ENCODE measurements around the gene ALDH1L2. TPM values are rescaled to one million over a fixed set of nuclear protein-coding genes. Genes with fewer than 3 reads are reported as not detected.
A peak's percentile ranks its signal among the peaks of the same experiment; 100 is the strongest.

Gene ALDH1L2
- total RNA-seq, 1 experiment from 2014 or later: 0.09 TPM

DNA sequence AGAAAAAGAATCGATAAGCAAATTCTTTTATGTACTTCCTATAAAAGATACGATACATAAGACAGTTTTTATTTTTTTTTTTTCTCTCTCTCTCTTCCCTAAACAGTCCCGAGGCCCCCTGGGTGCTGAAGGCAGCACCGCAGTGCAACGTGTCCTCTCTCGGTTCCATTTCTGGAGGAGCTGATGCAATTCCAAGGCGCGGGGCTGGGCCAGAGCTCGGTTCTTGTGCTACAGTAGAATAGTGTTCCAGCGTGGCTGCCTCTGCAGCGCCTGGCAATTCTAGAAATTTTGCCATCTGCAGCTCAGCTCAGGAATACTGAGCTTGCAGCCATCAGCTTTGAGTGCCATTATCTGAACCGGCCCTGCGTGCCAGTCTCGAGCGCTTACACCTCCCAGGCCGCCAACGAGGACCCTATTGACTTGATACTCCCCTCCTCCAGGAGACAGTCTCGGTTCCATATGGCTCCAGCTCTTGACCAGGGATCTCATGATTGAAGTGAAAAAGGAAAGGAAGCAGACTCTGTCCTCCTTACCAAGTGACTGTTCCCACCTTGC is 630 bp downstream of the ALDH1L2 start:
- no peak for DNase-seq (ENCODE audit: low spot score)

- DNase-seq (ENCODE audit: low spot score): no peak
These were observed 1.2 kb downstream of the ALDH1L2 start for GRCh38 chr12:105083031-105083430.

- no peak for DNase-seq (ENCODE audit: low spot score)
These were observed 5.3 kb downstream of the ALDH1L2 start for GRCh38 chr12:105078712-105079570.

DNA sequence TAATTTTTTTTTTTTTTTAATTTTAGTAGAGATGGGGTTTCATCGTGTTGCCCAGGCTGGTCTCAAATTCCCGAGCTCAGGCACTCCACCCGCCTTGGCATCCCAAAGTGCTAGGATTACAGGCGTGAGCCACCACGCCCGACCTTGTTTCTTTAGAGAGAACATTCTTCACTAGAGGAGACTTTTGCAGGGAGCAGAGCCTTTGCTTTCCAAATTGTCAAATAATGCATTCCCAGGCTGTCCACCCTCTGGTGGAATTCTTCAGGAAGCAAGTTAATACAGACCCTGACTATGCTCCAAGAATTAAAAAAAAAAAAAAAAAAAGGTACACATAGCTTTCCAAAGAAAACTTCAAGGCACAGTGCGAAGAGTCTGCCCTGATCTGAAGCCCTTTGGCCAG is 6.8 kb downstream of the ALDH1L2 start:
- no peak for DNase-seq (ENCODE audit: low spot score)

- DNase-seq (ENCODE audit: low spot score): no peak
These were observed 7.3 kb downstream of the ALDH1L2 start for GRCh38 chr12:105076913-105077312.

DNA sequence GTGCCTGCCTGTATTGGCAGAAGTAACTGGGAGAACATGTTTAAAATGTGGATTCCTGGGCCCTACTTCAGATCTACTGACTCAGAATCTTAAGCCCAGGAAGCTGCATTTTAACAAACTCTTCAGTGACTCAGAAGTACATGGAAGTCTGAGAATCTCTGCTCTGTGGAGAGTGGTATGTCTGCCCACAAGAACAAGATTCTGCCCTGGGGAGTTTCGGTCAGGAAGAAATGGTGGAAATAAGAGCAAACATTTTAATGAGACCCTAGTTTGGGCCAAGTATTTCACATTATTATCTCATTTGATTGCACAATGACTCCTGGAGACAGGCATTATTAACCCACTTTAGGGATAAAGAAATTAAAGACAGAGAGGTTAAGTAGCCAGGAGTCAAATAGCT is 8.2 kb downstream of the ALDH1L2 start:
- DNase-seq (ENCODE audit: low spot score): no peak

- DNase-seq (ENCODE audit: low spot score): no peak
These were observed 11.3 kb downstream of the ALDH1L2 start for GRCh38 chr12:105072888-105073488.

DNA sequence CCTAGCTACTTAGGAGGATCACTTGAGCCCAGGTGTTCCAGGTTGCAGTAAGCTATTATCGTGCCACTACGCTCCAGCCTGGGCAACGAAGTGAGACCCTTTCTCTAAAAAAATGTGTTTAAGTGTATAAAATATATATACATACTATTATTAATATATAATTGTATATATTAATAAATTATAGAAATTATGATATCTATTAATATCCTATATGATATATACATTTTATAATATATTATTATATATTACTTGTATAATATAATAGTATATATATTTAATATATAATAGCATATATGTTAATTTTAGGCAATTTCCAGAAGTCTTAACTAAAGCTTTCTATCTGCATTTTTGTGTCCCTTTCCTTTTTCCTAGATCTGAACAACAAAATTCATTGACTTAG is 12.3 kb downstream of the ALDH1L2 start:
- no peak for DNase-seq (ENCODE audit: low spot score)

DNA sequence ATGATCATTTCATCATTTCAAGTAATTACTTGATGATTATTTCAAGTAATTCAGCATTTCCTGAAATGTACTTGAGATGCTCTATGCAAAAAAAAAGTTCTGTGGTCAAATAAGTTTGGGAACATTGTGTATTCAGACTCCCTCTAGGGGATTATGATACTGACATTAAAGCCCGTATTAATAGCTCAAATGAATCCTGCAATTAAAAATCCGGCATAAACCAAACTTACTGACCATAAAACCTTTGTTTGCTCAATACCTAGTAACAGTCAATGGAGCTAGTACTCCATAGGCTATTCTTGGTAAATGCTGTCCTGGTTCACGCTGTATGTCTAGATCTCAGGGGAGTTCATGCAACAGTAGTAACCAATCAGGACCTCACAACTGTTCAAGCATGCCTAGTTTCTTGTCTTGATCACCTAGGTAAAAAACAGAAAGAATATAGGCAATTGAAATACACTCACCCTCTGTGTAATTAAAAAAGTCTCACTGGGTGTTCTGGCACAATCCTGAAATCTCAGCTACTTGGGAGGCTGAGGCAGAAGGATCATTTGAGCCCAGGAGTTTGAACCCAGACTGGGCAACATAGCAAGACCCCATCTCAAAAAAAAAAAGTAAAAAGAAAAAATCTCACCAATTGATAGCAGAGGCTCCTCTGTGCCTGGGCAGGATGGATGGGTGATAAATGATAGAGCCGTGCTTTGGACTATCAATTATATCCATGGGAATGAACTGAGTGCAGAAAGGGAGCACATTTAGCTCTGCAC is 14.1 kb downstream of the ALDH1L2 start:
- no peak for DNase-seq (ENCODE audit: low spot score)

GRCh38 chr12:105067511-105068031 is 16.7 kb downstream of the ALDH1L2 start:
- no peak for DNase-seq (ENCODE audit: low spot score)

GRCh38 chr12:105064564-105065178 is 19.6 kb downstream of the ALDH1L2 start:
- DNase-seq (ENCODE audit: low spot score): no peak

- peak; percentile 31 for DNase-seq (ENCODE audit: low spot score)
These were observed 23.4 kb downstream of the ALDH1L2 start for GRCh38 chr12:105060715-105061378.

DNA sequence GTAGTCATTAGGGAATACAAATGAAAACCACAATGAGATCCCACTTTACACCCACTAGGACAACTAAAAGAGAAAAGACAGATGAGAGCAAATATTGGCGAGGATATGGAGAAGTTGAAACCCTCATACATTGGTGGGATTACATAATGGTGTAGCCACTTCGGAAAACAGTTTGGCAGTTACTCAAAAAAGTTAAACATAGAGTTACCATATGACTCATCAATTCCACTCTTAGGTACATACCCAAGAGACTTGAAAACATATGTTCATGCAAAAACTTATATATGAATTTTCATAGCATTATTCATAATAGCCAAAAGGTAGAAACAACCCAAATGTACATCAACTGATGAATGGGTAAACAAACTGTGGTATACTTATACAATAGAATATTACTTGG is 27.1 kb downstream of the ALDH1L2 start:
- DNase-seq (ENCODE audit: low spot score): no peak

DNA sequence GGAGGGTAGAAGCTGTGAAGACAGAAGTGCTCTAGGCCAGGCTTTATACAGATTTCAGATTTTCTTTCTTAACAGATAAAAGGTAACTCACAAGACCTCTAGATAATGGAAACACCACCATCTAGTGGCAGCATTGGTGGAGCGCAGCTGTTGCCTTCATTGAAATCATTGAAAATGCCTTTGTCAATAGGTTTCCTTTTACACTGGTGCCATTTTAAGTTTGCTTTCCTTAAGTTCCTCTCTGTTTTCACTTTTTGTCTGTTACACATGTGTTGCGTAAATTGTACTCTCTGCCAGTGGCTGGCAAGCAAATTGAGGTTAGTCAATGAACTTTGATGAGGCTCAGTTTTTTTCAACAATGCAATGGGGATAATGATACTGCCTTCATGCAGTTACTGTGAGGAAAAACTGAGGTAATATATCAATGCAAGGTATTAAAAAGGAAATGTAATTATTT is 31.1 kb downstream of the ALDH1L2 start:
- peak; percentile 69 for DNase-seq (ENCODE audit: low spot score)

GRCh38 chr12:105051981-105052380 is 32.3 kb downstream of the ALDH1L2 start:
- no peak for DNase-seq (ENCODE audit: low spot score)

GRCh38 chr12:105048315-105048714 is 35.9 kb downstream of the ALDH1L2 start:
- DNase-seq (ENCODE audit: low spot score): no peak

DNA sequence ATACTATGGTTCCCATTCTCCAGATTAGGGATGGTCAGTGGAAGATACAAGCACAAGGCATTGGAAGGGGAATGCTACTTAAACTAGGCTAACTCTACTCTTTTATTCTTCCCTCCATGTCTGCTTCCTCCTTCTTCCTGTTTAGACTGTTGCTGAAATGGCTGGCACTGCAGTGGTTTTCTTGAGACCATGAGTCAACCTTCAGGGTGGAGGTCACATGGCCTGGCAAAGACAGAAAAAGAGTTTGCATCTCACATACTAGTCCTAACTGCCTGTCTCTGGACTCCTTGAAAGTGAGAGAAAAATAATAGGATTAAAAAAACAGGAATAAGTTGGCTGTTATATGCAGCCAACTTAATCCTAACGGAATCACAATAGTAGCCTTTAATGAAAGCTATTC is 37.0 kb downstream of the ALDH1L2 start:
- DNase-seq (ENCODE audit: low spot score): no peak

- DNase-seq (ENCODE audit: low spot score): no peak
These were observed 43.1 kb downstream of the ALDH1L2 start for GRCh38 chr12:105041186-105041585.

GRCh38 chr12:105040476-105040875 is 43.8 kb downstream of the ALDH1L2 start:
- DNase-seq (ENCODE audit: low spot score): no peak

GRCh38 chr12:105036937-105037649 is 47.2 kb downstream of the ALDH1L2 start:
- peak; percentile 16 for DNase-seq (ENCODE audit: low spot score)
